Activated CD4-positive, alpha-beta T cell treated with anti-CD3 and anti-CD28 coated beads for 4 hours (primary cell): Measurements from ENCODE around the gene MYF6.
"Not testable (repeated sequence)": the region's sequence is repeated elsewhere in the genome, so short reads cannot be mapped to it uniquely, and the experiment has no call there.

ENCODE experiments used
- DNase-seq, 2 donors: peaks; one replicate each; pipeline ENCODE4 v3.0.0-alpha.2; 2020

MYF6 gene

GRCh38 chr12:80707126-80707829, at the start of gene MYF6:
MYF6 (plus strand) TSS chr12:80707634; CDS start chr12:80707720, 86 bp downstream.
- no peak for DNase-seq

GRCh38 chr12:80659512-80660063, 47.8 kb upstream of the MYF6 start:
- DNase-seq: no peak

GRCh38 chr12:80662586-80662985, 44.8 kb upstream of the MYF6 start:
- DNase-seq: no peak

GRCh38 chr12:80670214-80670613, 37.2 kb upstream of the MYF6 start:
- no peak for DNase-seq

- DNase-seq: not testable (repeated sequence)
These were observed 31.3 kb upstream of the MYF6 start for GRCh38 chr12:80676042-80676636.

GRCh38 chr12:80676856-80677255, 30.6 kb upstream of the MYF6 start:
- no peak for DNase-seq

- DNase-seq: no peak
These were observed 29.4 kb upstream of the MYF6 start for GRCh38 chr12:80677994-80678393.

- DNase-seq: no peak
These were observed 27.9 kb upstream of the MYF6 start for GRCh38 chr12:80679346-80680131.

- DNase-seq: no peak
These were observed 26.1 kb upstream of the MYF6 start for GRCh38 chr12:80681287-80681686.

- no peak for DNase-seq
These were observed 25.6 kb upstream of the MYF6 start for GRCh38 chr12:80681786-80682185.

GRCh38 chr12:80684077-80684495, 23.3 kb upstream of the MYF6 start:
- no peak for DNase-seq

- DNase-seq: no peak
These were observed 17.3 kb upstream of the MYF6 start for GRCh38 chr12:80690090-80690489.

- no peak for DNase-seq
These were observed 16.9 kb upstream of the MYF6 start for GRCh38 chr12:80690513-80690912.

- DNase-seq: no peak
These were observed 15.3 kb upstream of the MYF6 start for GRCh38 chr12:80692114-80692513.

GRCh38 chr12:80697270-80697887, 10.1 kb upstream of the MYF6 start:
- DNase-seq: no peak

- no peak for DNase-seq
These were observed 9.2 kb upstream of the MYF6 start for GRCh38 chr12:80698256-80698655.

- no peak for DNase-seq
These were observed 8.4 kb upstream of the MYF6 start for GRCh38 chr12:80698847-80699542.

- DNase-seq: no peak
These were observed 7.1 kb upstream of the MYF6 start for GRCh38 chr12:80700327-80700726.

- no peak for DNase-seq
These were observed 6.0 kb upstream of the MYF6 start for GRCh38 chr12:80701388-80701787.

- DNase-seq: no peak
These were observed 4.3 kb upstream of the MYF6 start for GRCh38 chr12:80702889-80703805.

GRCh38 chr12:80704420-80704819, 3.0 kb upstream of the MYF6 start:
- no peak for DNase-seq
